NCI-H524 treated with DMSO at 0.1 percent for 48 hours (cell line): ENCODE data around the gene FBXL14.

Source experiments
- DNase-seq: peaks from one replicate; lab custom pipeline; 2025; lab: John Stamatoyannopoulos, UW

Gene FBXL14

GRCh38 chr12:1533602-1534304, 60.6 kb downstream of the FBXL14 start:
- DNase-seq = no peak

GRCh38 chr12:1533205-1533601, 61.2 kb downstream of the FBXL14 start:
- no peak for DNase-seq

- no peak for DNase-seq
Measured at GRCh38 chr12:1532375-1533165, 61.8 kb downstream of the FBXL14 start.

GRCh38 chr12:1531654-1532374, 62.6 kb downstream of the FBXL14 start:
- DNase-seq = no peak

GRCh38 chr12:1531153-1531653, 63.2 kb downstream of the FBXL14 start:
- DNase-seq = no peak

- DNase-seq = no peak
Measured at GRCh38 chr12:1530592-1531152, 63.7 kb downstream of the FBXL14 start.

- no peak for DNase-seq
Measured at GRCh38 chr12:1529862-1530591, 64.4 kb downstream of the FBXL14 start.

GRCh38 chr12:1529228-1529861, 65.0 kb downstream of the FBXL14 start:
- DNase-seq = no peak

GRCh38 chr12:1528791-1529190, 65.6 kb downstream of the FBXL14 start:
- DNase-seq = no peak

GRCh38 chr12:1527789-1528188, 66.6 kb downstream of the FBXL14 start:
- no peak for DNase-seq

GRCh38 chr12:1525858-1526257, 68.5 kb downstream of the FBXL14 start:
- no peak for DNase-seq

- DNase-seq = no peak
Measured at GRCh38 chr12:1523558-1524050, 70.8 kb downstream of the FBXL14 start.

- no peak for DNase-seq
Measured at GRCh38 chr12:1523046-1523445, 71.3 kb downstream of the FBXL14 start.

GRCh38 chr12:1519642-1520041, 74.7 kb downstream of the FBXL14 start:
- DNase-seq = no peak

- no peak for DNase-seq
Measured at GRCh38 chr12:1518591-1519516, 75.5 kb downstream of the FBXL14 start.

GRCh38 chr12:1517734-1518525, 76.5 kb downstream of the FBXL14 start:
- DNase-seq = no peak

- DNase-seq = no peak
Measured at GRCh38 chr12:1517007-1517406, 77.4 kb downstream of the FBXL14 start.
